K562 (cell line): ENCODE data around the gene PHB1. TPM values are rescaled to one million over a fixed set of nuclear protein-coding genes. Genes with fewer than 3 reads are reported as not detected.

Source experiments
- ETV1 ChIP-seq: fragments of 450-650 bp; conservative IDR thresholded peaks from 2 replicates; pipeline ENCODE4 v1.6.1; 2016; ENCODE audit warnings: missing genetic modification characterization, control low read depth, low read depth, missing compliant biosample characterization
- FOS ChIP-seq: IDR thresholded peaks from 3 replicates; pipeline ENCODE4 v1.6.1; 2011; ENCODE audit not compliant: insufficient read length; ENCODE audit errors: extremely low read depth
- FOXK2 ChIP-seq, 2 experiments: fragments of 450-650 bp; IDR thresholded peaks in 1 of 2; conservative IDR thresholded peaks in 1 of 2; 2 replicates each; pipeline ENCODE4 v1.6.1; 2016; ENCODE audit warnings: low read depth in 2 of 2, mild to moderate bottlenecking in 1 of 2
- GATAD2A ChIP-seq: fragments of 450-650 bp; IDR thresholded peaks from 2 replicates; pipeline ENCODE4 v1.6.1; 2017
- MGA ChIP-seq: fragments of 450-650 bp; IDR thresholded peaks from 2 replicates; pipeline ENCODE4 v1.6.1; 2016; ENCODE audit warnings: mild to moderate bottlenecking, moderate library complexity
- STAT5B ChIP-seq: fragments of 250-450 bp; sonication (Bioruptor Pico); IDR thresholded peaks from 2 replicates; pipeline ENCODE4 v1.8.0; 2021; ENCODE audit warnings: mild to moderate bottlenecking, inconsistent platforms
- polyA plus RNA-seq, 8 experiments: library from polyadenylated mRNA; depleted of rRNA in 4 of 8; stranded (reverse) in 5 of 8; unstranded in 3 of 8; fragments of >200 nt; fragmentation: Nextera tagmentation in 2 of 8; fragmentation: Illumina TruSeq in 1 of 8; extraction: Ambion mirVana in 2 of 8; extraction: Trizol in 1 of 8; gene quantifications; 2 replicates each; pipeline versions ENCODE4 v1.2.1 to v1.2.3, GENCODE V29; 2011 to 2014; ENCODE audit warnings: inconsistent platforms in 1 of 8, missing spikeins in 1 of 8
- total RNA-seq, 7 experiments: library from RNA; depleted of rRNA in 6 of 7; stranded (reverse); fragments of >200 nt in 6 of 7; fragmentation: Illumina TruSeq in 2 of 7; extraction: Trizol in 2 of 7; gene quantifications; 2 replicates each; pipeline versions ENCODE4 v1.2.1 to v1.2.3, GENCODE V29; 2011 to 2021; ENCODE audit warnings: low replicate concordance in 1 of 7
- TF ChIP-seq, protein P1 (sequence below): IDR thresholded peaks from 2 replicates; pipeline ENCODE4 v1.6.1; 2012; ENCODE audit warnings: low read depth, low read length, improper control_type of control experiment, borderline replicate concordance
- TF ChIP-seq, protein P2 (sequence below): fragments of 250-450 bp; sonication (Bioruptor Pico); IDR thresholded peaks from 2 replicates; pipeline ENCODE4 v1.4.0; 2020; ENCODE audit warnings: mild to moderate bottlenecking, moderate library complexity, borderline replicate concordance

The PHB1 gene
- total and polyA plus RNA-seq, 9 of the 15 experiments (the other 6 are each of a cell fraction or from before 2014, with no cell fraction given): 191 to 818 (median 349) TPM

GRCh38 chr17:49359990-49360795 is 54.5 kb downstream of the PHB1 start (continued):
- TF ChIP-seq FOXK2 (conservative IDR thresholded peaks at IDR 0.05 in 1 of 2, IDR thresholded peaks at IDR 0.05 in 1 of 2; ENCODE audit: low read depth in 2 of 2) (0 out of 4 replicates have a peak, but pooled peaks of 1 of the 2 experiments have one; percentile 14), FOS (no peak), MGA (peak; percentile 46; the same call in 1 of the 2 replicates), GATAD2A (no peak), ETV1 (tag) (no peak), STAT5B (CRISPR knock-in tag) (no peak)
- TF ChIP-seq, protein P1, sequence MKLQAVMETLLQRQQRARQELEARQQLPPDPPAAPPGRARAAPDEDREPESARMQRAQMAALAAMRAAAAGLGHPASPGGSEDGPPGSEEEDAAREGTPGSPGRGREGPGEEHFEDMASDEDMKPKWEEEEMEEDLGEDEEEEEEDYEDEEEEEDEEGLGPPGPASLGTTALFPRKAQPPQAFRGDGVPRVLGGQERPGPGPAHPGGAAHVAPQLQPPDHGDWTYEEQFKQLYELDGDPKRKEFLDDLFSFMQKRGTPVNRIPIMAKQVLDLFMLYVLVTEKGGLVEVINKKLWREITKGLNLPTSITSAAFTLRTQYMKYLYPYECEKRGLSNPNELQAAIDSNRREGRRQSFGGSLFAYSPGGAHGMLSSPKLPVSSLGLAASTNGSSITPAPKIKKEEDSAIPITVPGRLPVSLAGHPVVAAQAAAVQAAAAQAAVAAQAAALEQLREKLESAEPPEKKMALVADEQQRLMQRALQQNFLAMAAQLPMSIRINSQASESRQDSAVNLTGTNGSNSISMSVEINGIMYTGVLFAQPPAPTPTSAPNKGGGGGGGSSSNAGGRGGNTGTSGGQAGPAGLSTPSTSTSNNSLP: no peak
- TF ChIP-seq, protein P2, sequence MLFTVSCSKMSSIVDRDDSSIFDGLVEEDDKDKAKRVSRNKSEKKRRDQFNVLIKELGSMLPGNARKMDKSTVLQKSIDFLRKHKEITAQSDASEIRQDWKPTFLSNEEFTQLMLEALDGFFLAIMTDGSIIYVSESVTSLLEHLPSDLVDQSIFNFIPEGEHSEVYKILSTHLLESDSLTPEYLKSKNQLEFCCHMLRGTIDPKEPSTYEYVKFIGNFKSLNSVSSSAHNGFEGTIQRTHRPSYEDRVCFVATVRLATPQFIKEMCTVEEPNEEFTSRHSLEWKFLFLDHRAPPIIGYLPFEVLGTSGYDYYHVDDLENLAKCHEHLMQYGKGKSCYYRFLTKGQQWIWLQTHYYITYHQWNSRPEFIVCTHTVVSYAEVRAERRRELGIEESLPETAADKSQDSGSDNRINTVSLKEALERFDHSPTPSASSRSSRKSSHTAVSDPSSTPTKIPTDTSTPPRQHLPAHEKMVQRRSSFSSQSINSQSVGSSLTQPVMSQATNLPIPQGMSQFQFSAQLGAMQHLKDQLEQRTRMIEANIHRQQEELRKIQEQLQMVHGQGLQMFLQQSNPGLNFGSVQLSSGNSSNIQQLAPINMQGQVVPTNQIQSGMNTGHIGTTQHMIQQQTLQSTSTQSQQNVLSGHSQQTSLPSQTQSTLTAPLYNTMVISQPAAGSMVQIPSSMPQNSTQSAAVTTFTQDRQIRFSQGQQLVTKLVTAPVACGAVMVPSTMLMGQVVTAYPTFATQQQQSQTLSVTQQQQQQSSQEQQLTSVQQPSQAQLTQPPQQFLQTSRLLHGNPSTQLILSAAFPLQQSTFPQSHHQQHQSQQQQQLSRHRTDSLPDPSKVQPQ (CRISPR knock-in tag): no peak
